Stomach (tissue), 19 donors: ENCODE data around the gene NYNRIN. TPM values are rescaled to one million over a fixed set of nuclear protein-coding genes. Genes with fewer than 3 reads are reported as not detected.
"Not testable (repeated sequence)": the region's sequence is repeated elsewhere in the genome, so short reads cannot be mapped to it uniquely, and the experiment has no call there.

ENCODE experiments used
- DNase-seq, 2 donors: peaks; one replicate each; pipeline versions ENCODE4 v3.0.0 to v3.0.0-alpha.2; 2013 to 2019
- H3K27ac ChIP-seq, 5 donors: fragments of 200-600 bp in 4 of 5; sonication (generic) in 4 of 5; one replicate each; pipeline ENCODE4 v1.5.1; 2013 to 2019; ENCODE audit warnings: mild to moderate bottlenecking in 1 of 5, moderate library complexity in 1 of 5
- H3K27me3 ChIP-seq, 3 donors: fragments of 200-600 bp; sonication (generic); one replicate each; pipeline ENCODE4 v1.5.1; 2017 to 2019; ENCODE audit warnings: mixed run types in 1 of 3
- H3K36me3 ChIP-seq, 4 donors: fragments of 200-600 bp; sonication (generic); 1 replicate in 3 of 4; 2 replicates in 1 of 4; pipeline ENCODE4 v1.5.1; 2016 to 2019
- H3K4me1 ChIP-seq, 4 donors: fragments of 200-600 bp; sonication (generic); one replicate each; pipeline ENCODE4 v1.5.1; 2016 to 2019
- H3K4me3 ChIP-seq, 4 donors: fragments of 200-600 bp; sonication (generic) in 3 of 4; one replicate each; pipeline ENCODE4 v1.5.1; 2016 to 2019; ENCODE audit warnings: mild to moderate bottlenecking in 1 of 4
- H3K9me3 ChIP-seq, 4 donors: fragments of 200-600 bp; sonication (generic); one replicate each; pipeline ENCODE4 v1.5.1; 2016 to 2019
- EP300 ChIP-seq: sonication (generic); formaldehyde crosslinking; IDR thresholded peaks from one replicate; pipeline ENCODE4 v1.6.1; 2017; ENCODE audit warnings: antibody characterized with exemption
- POLR2A ChIP-seq, 4 donors: fragments of 450-650 bp; IDR thresholded peaks; one replicate each; pipeline ENCODE4 v1.6.1; 2016; ENCODE audit warnings: antibody characterized with exemption in 4 of 4, control low read depth in 2 of 4, mild to moderate bottlenecking in 1 of 4, moderate library complexity in 1 of 4
- POLR2AphosphoS5 ChIP-seq, 3 donors: sonication (generic); formaldehyde crosslinking; IDR thresholded peaks; one replicate each; pipeline ENCODE4 v1.6.1; 2016; ENCODE audit warnings: antibody characterized with exemption in 3 of 3
- WGBS, 5 donors: extraction: QIAGEN DNeasy Blood & Tissue Kit in 3 of 5; methylation state at CpG; one replicate each; pipeline versions ENCODE4 v1.1.5 to v1.1.7; 2013 to 2018; 5-methylcytosine and 5-hydroxymethylcytosine counted together
- intact Hi-C: fragments of 100-400 bp; cut with DNase I; formaldehyde crosslinking; loops from one replicate; pipeline ENCODE4 v1.15.1; 2023; ENCODE audit warnings: low total_unique reads
- long read RNA-seq, 10 donors: transcript quantifications; one replicate each; lab custom pipeline, GENCODE V29; 2026
- polyA plus RNA-seq, 3 donors: library from polyadenylated mRNA; stranded (reverse); fragments of 200-250 nt; gene quantifications; one replicate each; pipeline ENCODE4 v1.2.3, GENCODE V29; 2013
- total RNA-seq, 5 donors: library from RNA; depleted of rRNA; stranded (reverse); fragments of >200 nt; gene quantifications; one replicate each; pipeline versions ENCODE4 v1.1.0 to v1.2.3, GENCODE V29; 2014 to 2016
- TF ChIP-seq, protein P1 (sequence below), 7 experiments: fragments of 450-650 bp in 4 of 7; fragments of 200-600 bp in 3 of 7; sonication (generic) in 3 of 7; IDR thresholded peaks; one replicate each; pipeline ENCODE4 v1.5.1; 2016 to 2019; ENCODE audit warnings: antibody characterized with exemption in 7 of 7, control low read depth in 2 of 7, mild to moderate bottlenecking in 1 of 7
- donor health status: healthy with polysubstance abuse.
- donor health status: Bipolar disorder and iron deficiency.
- donor health status: healthy.

NYNRIN gene
- 10 to 100 TPM in 2 of 5 donors, 1 to 10 TPM in 3; 2.9 to 16.0 (median 8.1) TPM for total RNA-seq
- polyA plus RNA-seq: 1 to 10 TPM; 2.3 to 3.3 (median 2.3) TPM
- long read RNA-seq, donor 1, full-length matches to known transcripts: 1 of 1 reads
- long read RNA-seq, donor 1, partial matches to known transcripts: 0 of 1 reads
- long read RNA-seq, donor 1, other reads (novel, unspliced or antisense): 0 of 1 reads
- long read RNA-seq, donor 2, full-length matches to known transcripts: 4 of 4 reads
- long read RNA-seq, donor 2, partial matches to known transcripts: 0 of 4 reads
- long read RNA-seq, donor 2, other reads (novel, unspliced or antisense): 0 of 4 reads
- long read RNA-seq, donor 3: 0 reads
- long read RNA-seq, donor 4: 0 reads
- long read RNA-seq, donor 5, partial matches to known transcripts: 14 of 14 reads
- long read RNA-seq, donor 5, other reads (novel, unspliced or antisense): 0 of 14 reads
- long read RNA-seq, donor 6, full-length matches to known transcripts: 4 of 25 reads
- long read RNA-seq, donor 6, partial matches to known transcripts: 21 of 25 reads
- long read RNA-seq, donor 6, other reads (novel, unspliced or antisense): 0 of 25 reads
- long read RNA-seq, donor 7, full-length matches to known transcripts: 2 of 7 reads
- long read RNA-seq, donor 7, partial matches to known transcripts: 5 of 7 reads
- long read RNA-seq, donor 7, other reads (novel, unspliced or antisense): 0 of 7 reads
- long read RNA-seq, donor 8, full-length matches to known transcripts: 1 of 1 reads
- long read RNA-seq, donor 8, partial matches to known transcripts: 0 of 1 reads
- long read RNA-seq, donor 8, other reads (novel, unspliced or antisense): 0 of 1 reads
- long read RNA-seq, donor 9: 0 reads
- long read RNA-seq, donor 10, full-length matches to known transcripts: 2 of 2 reads
- long read RNA-seq, donor 10, partial matches to known transcripts: 0 of 2 reads
- long read RNA-seq, donor 10, other reads (novel, unspliced or antisense): 0 of 2 reads

- intact Hi-C loops: no loop called here
- DNase-seq: peak; percentile 40 to 91
- TF ChIP-seq EP300: no peak
- TF ChIP-seq POLR2AphosphoS5 (IDR thresholded peaks at IDR 0.05): peak in 2 of 3 donors; percentile 28 to 54
- TF ChIP-seq POLR2A (IDR thresholded peaks at IDR 0.05): no peak
- WGBS, 5 donors: 2 to 9% (median 2%) methylated on average over 4 to 53 of the region's 57 CpGs
- Histone ChIP-seq H3K4me1 (peaks cover 37 to 62% (median 48%) of the 10 kb centered on the region in 4 donors), H3K9me3 (no peaks in the 10 kb centered on the region), H3K36me3 (no peaks in the 10 kb centered on the region), H3K27me3 (no peaks in the 10 kb centered on the region), H3K27ac (peak within 1 kb of the TSS; percentile 58 to 86 (median 76)), H3K4me3 (peak within 1 kb of the TSS; percentile 61 to 74 (median 64))
Measured at GRCh38 chr14:24398653-24399446, at the start of gene NYNRIN. Gene NYNRIN (plus strand): TSS chr14:24399003. CDS start chr14:24399247, 244 bp downstream.

DNA sequence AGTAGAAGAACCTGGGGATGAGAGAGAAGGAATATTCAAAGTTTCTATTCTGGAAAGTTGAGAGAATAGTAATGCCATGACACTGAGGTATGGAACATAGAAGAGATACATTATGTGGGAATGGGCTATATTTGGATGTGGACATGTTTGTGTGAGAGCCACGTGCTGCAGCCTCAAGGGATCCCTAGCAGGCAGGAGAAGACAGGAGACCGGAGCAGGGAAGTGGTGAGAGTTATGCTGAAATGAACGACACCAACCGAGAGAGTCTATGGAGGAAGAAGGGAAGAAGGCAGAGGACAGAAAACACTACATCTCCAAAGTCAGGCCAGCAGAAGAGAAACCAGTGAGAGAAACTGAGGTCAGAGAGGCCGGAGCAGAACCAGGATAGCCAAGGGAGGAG is 49.1 kb upstream of the NYNRIN start:
- peaks cover 0 to 8% (median 0%) of the 10 kb centered on the region in 3 donors for H3K27me3 ChIP-seq
- H3K36me3 ChIP-seq: no peaks in the 10 kb centered on the region
- intact Hi-C loops: no loop called here
- H3K27ac ChIP-seq: no peak overlapping the region
- TF ChIP-seq EP300 (no peak), POLR2A (IDR thresholded peaks at IDR 0.05) (no peak), POLR2AphosphoS5 (IDR thresholded peaks at IDR 0.05) (no peak)
- TF ChIP-seq, protein P1, sequence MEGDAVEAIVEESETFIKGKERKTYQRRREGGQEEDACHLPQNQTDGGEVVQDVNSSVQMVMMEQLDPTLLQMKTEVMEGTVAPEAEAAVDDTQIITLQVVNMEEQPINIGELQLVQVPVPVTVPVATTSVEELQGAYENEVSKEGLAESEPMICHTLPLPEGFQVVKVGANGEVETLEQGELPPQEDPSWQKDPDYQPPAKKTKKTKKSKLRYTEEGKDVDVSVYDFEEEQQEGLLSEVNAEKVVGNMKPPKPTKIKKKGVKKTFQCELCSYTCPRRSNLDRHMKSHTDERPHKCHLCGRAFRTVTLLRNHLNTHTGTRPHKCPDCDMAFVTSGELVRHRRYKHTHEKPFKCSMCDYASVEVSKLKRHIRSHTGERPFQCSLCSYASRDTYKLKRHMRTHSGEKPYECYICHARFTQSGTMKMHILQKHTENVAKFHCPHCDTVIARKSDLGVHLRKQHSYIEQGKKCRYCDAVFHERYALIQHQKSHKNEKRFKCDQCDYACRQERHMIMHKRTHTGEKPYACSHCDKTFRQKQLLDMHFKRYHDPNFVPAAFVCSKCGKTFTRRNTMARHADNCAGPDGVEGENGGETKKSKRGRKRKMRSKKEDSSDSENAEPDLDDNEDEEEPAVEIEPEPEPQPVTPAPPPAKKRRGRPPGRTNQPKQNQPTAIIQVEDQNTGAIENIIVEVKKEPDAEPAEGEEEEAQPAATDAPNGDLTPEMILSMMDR (IDR thresholded peaks at IDR 0.05): no peak
- peaks cover 0 to 22% (median 11%) of the 10 kb centered on the region in 4 donors for H3K4me1 ChIP-seq
- WGBS, 5 donors: 72 to 84% (median 80%) methylated on average over 5 of the region's 5 CpGs
- H3K4me3 ChIP-seq: no peak overlapping the region
- H3K9me3 ChIP-seq: no peaks in the 10 kb centered on the region
- no peak for DNase-seq

DNA sequence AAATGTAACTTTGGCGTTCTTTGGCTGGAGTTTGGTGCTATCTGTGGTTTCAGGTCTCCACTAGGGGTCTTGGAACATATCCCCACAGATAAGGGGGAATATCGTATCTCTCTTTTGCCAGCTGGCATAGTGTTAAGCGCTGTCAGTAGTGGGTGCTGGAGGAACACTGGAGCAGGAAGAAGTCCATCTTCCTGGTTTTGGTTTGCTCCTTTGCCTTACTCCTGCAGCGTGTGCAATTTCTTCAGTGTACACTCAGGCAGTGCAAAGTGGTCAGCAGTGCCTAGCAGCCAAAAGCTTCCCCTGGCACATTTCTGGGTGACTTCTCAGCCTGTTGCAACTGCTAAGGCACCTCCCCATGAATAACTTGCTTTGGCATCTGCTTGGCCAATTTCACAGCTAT is 47.3 kb upstream of the NYNRIN start:
- WGBS, 5 donors: 14 to 26% (median 16%) methylated on average over 4 of the region's 4 CpGs
- H3K4me3 ChIP-seq: no peak overlapping the region
- intact Hi-C loops: no loop called here
- peaks cover 0 to 22% (median 11%) of the 10 kb centered on the region in 4 donors for H3K4me1 ChIP-seq
- H3K9me3 ChIP-seq: no peaks in the 10 kb centered on the region
- no peak overlapping the region for H3K27ac ChIP-seq
- no peaks in the 10 kb centered on the region for H3K36me3 ChIP-seq
- peak in 1 of 2 donors; percentile 60 for DNase-seq
- peaks cover 0 to 8% (median 0%) of the 10 kb centered on the region in 3 donors for H3K27me3 ChIP-seq
- TF ChIP-seq, protein P1 (IDR thresholded peaks at IDR 0.05): no peak
- no peak for TF ChIP-seq POLR2A (IDR thresholded peaks at IDR 0.05)
- no peak for TF ChIP-seq EP300
- TF ChIP-seq POLR2AphosphoS5 (IDR thresholded peaks at IDR 0.05): peak in 1 of 3 donors; percentile 43

DNA sequence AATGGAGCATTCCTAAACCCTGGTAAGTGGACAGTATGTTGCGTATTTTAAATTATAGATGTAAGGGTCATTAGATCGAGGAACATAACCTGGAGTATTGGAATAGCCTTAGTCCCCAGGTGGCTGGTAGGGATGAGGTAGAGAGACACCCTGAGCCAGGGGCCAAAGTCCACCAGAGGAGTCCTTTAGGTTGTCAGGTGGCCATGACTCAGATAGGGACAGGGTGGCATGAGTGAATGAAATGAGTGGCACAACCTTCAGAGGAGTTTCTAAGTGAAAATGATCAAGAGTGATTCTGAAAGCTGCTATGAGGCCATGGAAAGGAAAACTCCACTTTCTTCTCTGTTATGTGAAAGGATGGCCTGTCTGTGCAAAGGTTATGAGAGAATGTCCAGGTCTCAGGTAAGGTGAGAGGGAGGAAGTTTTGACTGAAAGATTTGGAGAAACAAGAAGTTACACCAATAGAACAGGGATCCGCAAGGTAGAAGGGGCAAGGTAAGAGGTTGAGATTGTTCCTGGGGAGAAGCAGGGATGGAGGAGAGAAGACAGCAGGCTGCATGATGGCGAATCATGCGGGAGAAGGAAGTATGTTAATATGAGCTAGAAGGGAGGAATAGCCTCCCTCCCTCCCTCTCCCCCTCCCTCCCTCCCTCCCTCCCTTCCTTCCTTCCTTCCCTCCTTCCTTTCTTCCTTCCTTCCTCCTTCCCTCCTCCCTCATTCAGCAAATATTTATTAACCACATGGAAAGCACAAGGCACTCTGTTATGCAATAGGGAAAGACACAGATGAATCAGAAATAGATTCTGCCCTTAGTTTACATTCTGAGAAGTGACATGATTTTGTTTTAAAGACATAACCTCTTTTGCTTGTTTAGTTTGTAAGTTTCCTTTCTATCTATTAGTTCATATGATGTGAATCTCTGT is 45.0 kb upstream of the NYNRIN start:
- TF ChIP-seq POLR2AphosphoS5 (IDR thresholded peaks at IDR 0.05) (peak in 1 of 3 donors; percentile 18), EP300 (no peak)
- no peak overlapping the region for H3K4me3 ChIP-seq
- peak overlapping the region; percentile 30 to 71 (median 42) for H3K27ac ChIP-seq
- intact Hi-C loops: no loop called here
- H3K27me3 ChIP-seq: peaks cover 0 to 11% (median 0%) of the 10 kb centered on the region in 3 donors
- DNase-seq: no peak
- peaks cover 0 to 22% (median 11%) of the 10 kb centered on the region in 4 donors for H3K4me1 ChIP-seq
- H3K36me3 ChIP-seq: no peaks in the 10 kb centered on the region
- H3K9me3 ChIP-seq: no peaks in the 10 kb centered on the region
- WGBS, 5 donors: 54 to 80% (median 75%) methylated on average over 5 of the region's 5 CpGs

DNA sequence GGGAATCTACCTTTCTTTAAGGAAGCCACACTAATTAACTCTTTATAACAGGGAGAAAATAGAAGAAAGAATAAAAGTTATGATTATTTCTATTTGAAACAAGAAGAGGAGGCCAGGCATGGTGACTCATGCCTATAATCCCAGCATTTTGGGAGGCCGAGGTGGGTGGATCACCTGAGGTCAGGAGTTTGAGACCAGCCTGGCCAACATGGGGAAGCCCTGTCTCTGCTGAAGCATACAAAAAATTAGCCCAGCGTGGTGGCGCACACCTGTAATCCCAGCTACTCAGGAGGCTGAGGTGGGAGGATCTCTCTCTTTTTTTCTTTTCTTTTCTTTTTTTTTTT is 44.3 kb upstream of the NYNRIN start:
- peak overlapping the region in 4 of 5 donors; percentile 30 to 71 (median 50) for H3K27ac ChIP-seq
- intact Hi-C loops, H3K4me3 ChIP-seq, H3K36me3 ChIP-seq, DNase-seq, H3K9me3 ChIP-seq: not testable (repeated sequence)
- peaks cover 0 to 11% (median 0%) of the 10 kb centered on the region in 3 donors for H3K27me3 ChIP-seq
- H3K4me1 ChIP-seq: peaks cover 0 to 22% (median 11%) of the 10 kb centered on the region in 4 donors
- 73 to 83% (median 76%) methylated on average over 3 of the region's 3 CpGs for WGBS, 5 donors
